GM21576 (cell line): ENCODE results near the gene C8G.

Experiments used
- ATAC-seq: cut with Tn5 transposase; IDR thresholded peaks from one replicate; pipeline ENCODE4 v1.9.1; 2021; ENCODE audit warnings: mild to moderate bottlenecking, moderate library complexity; ENCODE audit not compliant: unreplicated experiment

C8G gene

DNA sequence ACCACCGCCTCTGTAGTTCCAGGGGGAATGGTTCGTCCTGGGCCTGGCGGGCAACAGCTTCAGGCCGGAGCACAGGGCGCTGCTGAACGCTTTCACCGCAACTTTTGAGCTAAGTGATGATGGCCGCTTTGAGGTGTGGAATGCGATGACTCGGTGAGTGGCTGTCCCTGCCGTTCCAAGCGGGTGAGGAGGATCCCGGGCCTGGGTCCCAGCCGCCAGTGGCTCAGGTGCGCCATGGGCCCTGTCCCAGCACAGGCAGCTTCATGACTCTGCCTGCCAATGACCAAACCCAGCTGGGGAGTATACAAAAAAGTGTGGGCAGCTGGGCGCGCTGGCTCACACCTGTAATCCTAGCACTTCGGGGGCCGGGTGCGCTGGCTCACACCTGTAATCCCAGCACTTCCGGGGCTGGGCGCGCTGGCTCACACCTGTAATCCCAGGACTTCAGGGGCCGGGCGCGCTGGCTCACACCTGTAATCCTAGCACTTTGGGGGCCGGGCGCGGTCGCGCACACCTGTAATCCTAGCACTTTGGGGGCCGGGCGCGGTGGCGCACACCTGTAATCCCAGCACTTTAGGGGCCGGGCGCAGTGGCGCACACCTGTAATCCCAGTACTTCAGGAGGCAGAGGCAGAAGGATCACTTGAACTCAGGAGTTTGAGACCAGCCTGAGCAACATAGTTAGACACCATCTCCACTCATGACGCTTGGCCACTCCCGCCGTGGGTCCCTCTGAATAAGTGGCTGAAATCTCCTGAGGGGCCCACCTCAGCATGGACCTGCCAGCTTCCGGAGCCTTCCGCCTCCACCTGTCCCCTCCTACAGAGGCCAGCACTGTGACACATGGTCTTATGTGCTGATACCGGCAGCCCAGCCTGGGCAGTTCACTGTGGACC is 8.1 kb downstream of the C8G start:
- no peak for ATAC-seq

GRCh38 chr9:136953771-136954269 is 8.8 kb downstream of the C8G start:
- no peak for ATAC-seq

- no peak for ATAC-seq
Observed at GRCh38 chr9:136954270-136955083, 9.4 kb downstream of the C8G start.

DNA sequence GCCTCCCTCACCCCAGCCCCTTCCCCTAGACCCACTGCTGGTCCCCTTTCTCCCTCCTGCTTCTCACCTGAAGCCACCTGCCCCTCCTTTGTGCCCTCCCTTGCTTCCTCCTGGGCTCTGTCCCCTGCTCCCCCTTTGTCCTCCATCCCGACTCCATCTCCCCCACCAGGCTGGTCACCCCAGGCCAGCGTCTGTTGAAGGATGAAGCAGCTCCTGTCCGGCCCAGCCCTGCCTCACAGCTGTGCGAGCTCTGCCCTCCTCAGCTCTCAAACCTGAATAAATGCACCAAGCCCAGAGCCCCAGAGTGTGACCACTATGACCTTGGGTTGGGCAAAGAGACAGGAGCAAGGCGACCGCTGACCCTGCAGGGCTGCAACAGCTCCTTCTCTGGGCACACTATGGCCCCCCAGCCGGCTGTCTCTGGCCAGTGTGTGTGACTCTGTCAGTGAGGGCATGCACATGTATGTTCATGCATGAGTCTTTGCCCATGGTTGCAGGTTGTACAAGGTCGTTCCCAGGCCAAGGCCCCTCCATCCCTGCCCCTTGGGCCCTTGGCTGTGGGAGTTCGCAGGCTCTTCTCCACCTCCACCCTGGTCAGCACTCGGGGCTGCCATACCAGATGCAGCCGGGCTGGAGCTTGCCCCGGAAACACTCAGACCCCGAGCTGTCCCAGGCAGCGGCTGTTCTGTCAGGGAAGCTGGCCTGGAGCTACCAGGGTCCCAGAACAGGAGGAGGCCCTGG is 10.3 kb downstream of the C8G start:
- ATAC-seq, result no peak

DNA sequence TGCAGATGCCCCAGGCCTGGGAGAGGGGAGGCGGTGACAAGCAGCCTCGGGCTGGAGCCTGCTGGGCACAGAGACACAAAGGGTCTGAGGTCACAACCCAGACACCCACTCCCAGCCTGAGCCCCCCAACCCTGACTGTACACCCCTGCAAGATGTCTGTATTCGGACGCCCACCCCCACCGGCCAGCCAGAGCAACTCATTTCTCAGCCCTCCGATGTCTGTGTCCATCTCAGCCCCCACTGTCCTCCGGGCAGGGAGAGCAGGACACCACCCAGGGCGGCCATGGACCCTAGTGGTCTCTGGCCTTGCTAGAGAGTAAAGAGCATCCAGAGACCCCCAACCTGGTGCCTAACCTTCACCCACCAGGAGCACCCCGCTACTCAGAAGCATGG is 10.9 kb downstream of the C8G start:
- no peak for ATAC-seq

- no peak for ATAC-seq
Observed at GRCh38 chr9:136956604-136957003, 11.6 kb downstream of the C8G start.

GRCh38 chr9:136957461-136957860 is 12.4 kb downstream of the C8G start:
- ATAC-seq, result no peak

- ATAC-seq, result no peak
Observed at GRCh38 chr9:136957901-136958300, 12.9 kb downstream of the C8G start.

- no peak for ATAC-seq
Observed at GRCh38 chr9:136958473-136958872, 13.4 kb downstream of the C8G start.

GRCh38 chr9:136958898-136959850 is 14.1 kb downstream of the C8G start:
- no peak for ATAC-seq

- ATAC-seq, result no peak
Observed at GRCh38 chr9:136960212-136960937, 15.3 kb downstream of the C8G start.

GRCh38 chr9:136960938-136961275 is 15.9 kb downstream of the C8G start:
- ATAC-seq, result no peak

DNA sequence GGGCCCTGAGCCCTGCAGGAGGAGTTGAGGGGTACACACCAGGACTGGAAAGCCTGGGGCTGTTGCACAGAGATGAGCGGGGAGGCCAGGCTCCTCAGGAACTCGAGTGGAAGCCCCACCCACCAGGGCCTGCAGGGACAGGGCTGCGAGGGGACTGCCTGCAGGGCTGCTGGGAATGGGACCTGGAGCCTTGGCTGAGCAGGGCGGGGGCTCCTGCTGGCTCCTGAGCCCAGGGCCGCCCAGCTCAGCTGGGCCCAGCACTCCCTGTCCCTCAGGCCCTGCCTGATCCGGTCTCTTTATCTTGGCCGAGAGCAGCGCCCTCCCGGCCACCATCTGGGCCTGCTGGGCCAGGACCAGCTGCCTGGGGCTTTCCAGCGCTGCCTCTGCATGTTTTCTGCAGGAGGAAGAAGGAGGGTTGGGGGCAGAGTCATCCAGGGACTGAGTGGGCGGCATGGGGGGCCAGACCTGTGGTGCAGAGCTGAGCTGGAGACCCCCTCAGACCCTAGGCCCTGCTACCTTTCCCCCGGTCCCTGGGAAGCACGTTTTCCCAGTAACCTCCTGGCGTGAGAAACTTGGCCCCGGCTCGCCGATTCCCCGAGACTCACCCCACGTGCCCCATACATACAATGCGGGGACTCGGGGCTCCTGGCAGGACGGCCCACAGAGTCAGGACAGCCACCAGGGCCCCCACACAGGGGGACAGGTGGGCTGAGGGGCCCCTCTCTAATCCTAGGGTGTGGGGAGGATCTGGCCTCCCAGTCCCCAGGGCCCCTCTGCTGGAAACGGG is 16.4 kb downstream of the C8G start:
- ATAC-seq, result no peak

DNA sequence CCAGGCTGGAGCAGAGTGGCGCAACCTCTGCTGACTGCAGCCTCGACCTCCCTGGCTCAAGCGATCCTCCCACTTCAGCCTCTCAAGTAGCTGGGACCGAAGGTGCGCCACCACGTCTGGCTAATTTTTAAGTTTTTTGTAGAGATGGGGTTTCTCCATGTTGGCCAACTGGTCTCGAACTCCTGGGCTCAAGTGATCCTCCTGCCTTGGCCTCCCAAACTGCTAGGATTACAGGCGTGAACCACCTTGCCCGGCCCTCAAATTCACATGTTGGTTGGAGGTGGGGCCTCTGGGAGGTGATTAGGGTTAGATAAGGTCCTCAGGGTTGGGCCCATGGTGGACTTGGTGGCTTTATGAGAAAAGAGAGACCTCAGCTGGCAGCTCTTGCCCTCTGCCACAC is 17.1 kb downstream of the C8G start:
- ATAC-seq, result no peak

GRCh38 chr9:136962701-136963248 is 17.7 kb downstream of the C8G start:
- ATAC-seq, result no peak

DNA sequence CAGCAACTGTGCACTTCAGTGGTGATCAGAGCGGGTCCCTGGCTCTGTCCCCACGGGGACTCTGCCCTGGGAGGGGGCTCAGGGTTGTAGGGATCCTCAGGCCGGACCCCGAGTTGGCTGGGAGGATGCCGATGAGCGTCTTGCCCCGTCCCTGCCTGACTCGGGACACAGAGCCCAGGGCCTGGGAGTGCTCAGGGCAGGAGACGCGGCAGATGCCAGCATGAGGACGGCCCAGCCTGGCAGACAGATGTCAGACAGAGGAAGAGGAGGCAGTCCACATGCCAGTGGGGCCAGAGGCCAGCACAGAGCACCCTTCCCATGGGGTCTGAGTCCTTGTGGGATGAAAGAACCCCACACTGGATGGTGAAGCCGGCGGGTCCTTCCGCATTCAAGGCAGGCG is 18.3 kb downstream of the C8G start:
- ATAC-seq, result no peak

- no peak for ATAC-seq
Observed at GRCh38 chr9:136963751-136964150, 18.7 kb downstream of the C8G start.

DNA sequence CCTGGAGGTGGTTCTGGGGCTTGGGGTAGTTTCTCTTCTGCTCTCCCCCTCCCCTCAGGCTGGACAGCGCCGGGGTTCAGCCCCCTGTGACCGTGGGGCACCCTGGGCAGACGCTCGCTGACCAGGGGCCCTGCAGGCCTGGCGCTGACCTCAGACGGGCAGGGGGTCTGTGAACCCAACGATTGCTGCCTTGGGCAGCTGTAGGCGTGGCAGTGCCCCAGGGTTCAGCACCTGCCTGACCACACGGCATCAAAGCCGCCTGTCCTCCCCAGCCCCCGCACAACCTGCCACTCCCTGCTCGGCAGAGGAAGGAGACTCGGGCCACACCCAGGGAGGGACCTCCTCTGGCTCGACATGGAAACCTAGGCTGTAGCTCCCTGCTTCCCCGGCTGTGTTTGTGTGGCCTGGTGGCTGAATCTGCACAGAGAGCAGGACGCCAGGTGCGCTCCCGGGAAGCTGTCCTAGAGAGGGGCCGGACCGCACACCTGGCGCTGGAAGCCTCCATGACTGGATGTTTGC is 19.2 kb downstream of the C8G start:
- ATAC-seq, result no peak
